GM18526 (cell line): Measurements from ENCODE around the gene RPL3.

Experiments
- POLR2A ChIP-seq: IDR thresholded peaks from 3 replicates; pipeline ENCODE4 v1.6.1; 2011; ENCODE audit not compliant: insufficient read length; ENCODE audit errors: extremely low read depth

Gene RPL3

GRCh38 chr22:39284983-39285382, 34.4 kb downstream of the RPL3 start:
- TF ChIP-seq POLR2A: no peak

GRCh38 chr22:39284142-39284980, 35.1 kb downstream of the RPL3 start:
- TF ChIP-seq POLR2A: no peak

- TF ChIP-seq POLR2A: no peak
Observed at GRCh38 chr22:39283322-39284141, 35.9 kb downstream of the RPL3 start.

- TF ChIP-seq POLR2A: no peak
Observed at GRCh38 chr22:39282645-39283321, 36.6 kb downstream of the RPL3 start.

GRCh38 chr22:39281126-39281525, 38.3 kb downstream of the RPL3 start:
- no peak for TF ChIP-seq POLR2A

- TF ChIP-seq POLR2A: no peak
Observed at GRCh38 chr22:39280250-39280649, 39.2 kb downstream of the RPL3 start.

- no peak for TF ChIP-seq POLR2A
Observed at GRCh38 chr22:39279170-39279850, 40.1 kb downstream of the RPL3 start.

- TF ChIP-seq POLR2A: no peak
Observed at GRCh38 chr22:39278040-39278439, 41.4 kb downstream of the RPL3 start.

- no peak for TF ChIP-seq POLR2A
Observed at GRCh38 chr22:39277142-39277607, 42.2 kb downstream of the RPL3 start.

GRCh38 chr22:39276440-39277141, 42.8 kb downstream of the RPL3 start:
- TF ChIP-seq POLR2A: no peak

GRCh38 chr22:39275814-39276439, 43.5 kb downstream of the RPL3 start:
- TF ChIP-seq POLR2A: no peak

GRCh38 chr22:39273950-39274887, 45.2 kb downstream of the RPL3 start:
- no peak for TF ChIP-seq POLR2A

GRCh38 chr22:39270792-39271191, 48.6 kb downstream of the RPL3 start:
- no peak for TF ChIP-seq POLR2A

- no peak for TF ChIP-seq POLR2A
Observed at GRCh38 chr22:39270280-39270679, 49.1 kb downstream of the RPL3 start.
